ENCODE measurements around the gene CELF2. TPM values are rescaled to one million over a fixed set of nuclear protein-coding genes. Genes with fewer than 3 reads are reported as not detected.
A peak's percentile ranks its signal among the peaks of the same experiment; 100 is the strongest.

Gene CELF2
- total RNA-seq, 2 experiments from 2014 or later = 165 to 181 TPM

GRCh38 chr10:11326913-11327616, 309.4 kb downstream of the CELF2 start:
- Mint-ChIP-seq H3K4me3 (no peak overlapping the region), H3K4me1 (peaks cover 29% of the 10 kb centered on the region), H3K27ac (no peak overlapping the region), H3K9me3 (no peaks in the 10 kb centered on the region), H3K27me3 (no peaks in the 10 kb centered on the region), H3K36me3 (ENCODE audit: low read depth) (peaks cover 81% of the 10 kb centered on the region)
- CTCF ChIA-PET = interaction anchor here (1.2 kb wide), 1 partner anchor 9 kb away, joined by 3 read pairs; no protein-coding TSS in a partner anchor
- no peak for DNase-seq
- POLR2A ChIA-PET = no interaction called here

- Mint-ChIP-seq H3K27ac (peak overlapping the region; percentile 9), H3K27me3 (no peaks in the 10 kb centered on the region), H3K4me3 (no peak overlapping the region), H3K36me3 (ENCODE audit: low read depth) (peaks cover 81% of the 10 kb centered on the region), H3K9me3 (no peaks in the 10 kb centered on the region), H3K4me1 (peaks cover 38% of the 10 kb centered on the region)
- POLR2A ChIA-PET = interaction anchor here (0.6 kb wide), 1 partner anchor 41 kb away, joined by 6 read pairs; no protein-coding TSS in a partner anchor
- no peak for DNase-seq
- CTCF ChIA-PET = no interaction called here
These were observed 310.8 kb downstream of the CELF2 start for GRCh38 chr10:11328264-11329061.

- H3K27me3 Mint-ChIP-seq = no peaks in the 10 kb centered on the region
- DNase-seq = no peak
- no peak overlapping the region for H3K4me3 Mint-ChIP-seq
- peaks cover 82% of the 10 kb centered on the region for H3K36me3 Mint-ChIP-seq (ENCODE audit: low read depth)
- no peak overlapping the region for H3K27ac Mint-ChIP-seq
- H3K4me1 Mint-ChIP-seq = peaks cover 40% of the 10 kb centered on the region
- POLR2A ChIA-PET = no interaction called here
- CTCF ChIA-PET = no interaction called here
- H3K9me3 Mint-ChIP-seq = no peaks in the 10 kb centered on the region
These were observed 311.5 kb downstream of the CELF2 start for GRCh38 chr10:11329062-11329673.

GRCh38 chr10:11330383-11331045, 312.8 kb downstream of the CELF2 start:
- H3K4me1 Mint-ChIP-seq = peaks cover 44% of the 10 kb centered on the region
- POLR2A ChIA-PET = interaction anchor here (0.7 kb wide), 1 partner anchor 390 kb away, joined by 5 read pairs; no protein-coding TSS in a partner anchor
- H3K27me3 Mint-ChIP-seq = no peaks in the 10 kb centered on the region
- no peak overlapping the region for H3K27ac Mint-ChIP-seq
- CTCF ChIA-PET = no interaction called here
- H3K9me3 Mint-ChIP-seq = no peaks in the 10 kb centered on the region
- DNase-seq = no peak
- no peak overlapping the region for H3K4me3 Mint-ChIP-seq
- H3K36me3 Mint-ChIP-seq (ENCODE audit: low read depth) = peaks cover 82% of the 10 kb centered on the region

GRCh38 chr10:11331046-11331577, 313.4 kb downstream of the CELF2 start:
- Mint-ChIP-seq H3K27me3 (no peaks in the 10 kb centered on the region), H3K27ac (no peak overlapping the region), H3K4me3 (no peak overlapping the region), H3K36me3 (ENCODE audit: low read depth) (peaks cover 78% of the 10 kb centered on the region), H3K4me1 (peaks cover 42% of the 10 kb centered on the region), H3K9me3 (no peaks in the 10 kb centered on the region)
- no peak for DNase-seq
- CTCF ChIA-PET = interaction anchor here (0.6 kb wide), 1 partner anchor 17 kb away, joined by 3 read pairs; no protein-coding TSS in a partner anchor
- POLR2A ChIA-PET = no interaction called here

DNA sequence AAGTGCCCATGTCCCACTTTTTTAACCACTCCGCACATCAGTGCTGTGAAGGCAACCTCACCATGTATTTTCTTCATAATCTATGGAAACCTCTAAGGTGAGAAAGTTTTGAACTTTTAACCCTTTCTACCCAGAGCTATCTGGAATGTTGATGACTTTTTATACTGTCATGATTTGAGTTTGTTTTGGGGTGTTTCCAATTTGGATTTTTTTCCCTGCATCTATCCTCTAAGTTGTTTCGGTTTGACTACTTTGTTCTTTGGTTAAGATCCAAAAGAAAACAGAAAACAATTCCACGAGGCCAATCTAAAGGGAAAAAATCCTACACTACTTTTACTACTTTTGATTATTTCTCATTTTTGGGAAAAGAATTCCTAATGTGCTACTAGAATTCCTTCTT, 314.1 kb downstream of the CELF2 start:
- Mint-ChIP-seq H3K9me3 (no peaks in the 10 kb centered on the region), H3K4me1 (peaks cover 43% of the 10 kb centered on the region), H3K36me3 (ENCODE audit: low read depth) (peaks cover 74% of the 10 kb centered on the region), H3K4me3 (no peak overlapping the region), H3K27ac (no peak overlapping the region), H3K27me3 (no peaks in the 10 kb centered on the region)
- ChIA-PET CTCF (interaction anchor here (0.6 to 1.0 kb wide), 2 partner anchors 17 to 320 kb away, joined by 3 to 5 read pairs; no protein-coding TSS in a partner anchor), POLR2A (no interaction called here)
- no peak for DNase-seq

DNA sequence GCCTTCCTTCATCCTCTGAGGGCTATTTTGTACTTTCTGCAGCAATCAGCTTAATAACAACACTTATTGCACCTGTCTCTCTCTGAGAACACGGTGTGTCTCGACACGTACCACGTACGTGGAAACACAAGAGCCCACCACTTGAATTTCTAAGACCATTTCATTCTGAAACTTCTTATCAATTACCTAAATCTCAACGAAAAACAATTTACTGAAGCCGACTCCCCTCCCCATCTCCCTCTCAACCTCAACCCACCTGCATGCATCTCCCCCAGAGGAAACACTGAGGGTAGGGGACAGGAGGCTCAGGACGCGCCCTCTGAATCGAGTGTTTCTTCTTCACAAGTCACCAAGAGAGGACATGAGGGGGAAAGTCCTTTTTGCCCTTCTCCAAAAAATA, 315.2 kb downstream of the CELF2 start:
- Mint-ChIP-seq H3K27ac (peak overlapping the region; percentile 67), H3K4me3 (no peak overlapping the region), H3K9me3 (no peaks in the 10 kb centered on the region), H3K36me3 (ENCODE audit: low read depth) (peaks cover 63% of the 10 kb centered on the region), H3K27me3 (no peaks in the 10 kb centered on the region), H3K4me1 (peaks cover 44% of the 10 kb centered on the region)
- ChIA-PET CTCF (interaction anchor here (1.0 kb wide), 1 partner anchor 321 kb away, joined by 5 read pairs; no protein-coding TSS in a partner anchor), POLR2A (no interaction called here)
- DNase-seq = no peak

DNA sequence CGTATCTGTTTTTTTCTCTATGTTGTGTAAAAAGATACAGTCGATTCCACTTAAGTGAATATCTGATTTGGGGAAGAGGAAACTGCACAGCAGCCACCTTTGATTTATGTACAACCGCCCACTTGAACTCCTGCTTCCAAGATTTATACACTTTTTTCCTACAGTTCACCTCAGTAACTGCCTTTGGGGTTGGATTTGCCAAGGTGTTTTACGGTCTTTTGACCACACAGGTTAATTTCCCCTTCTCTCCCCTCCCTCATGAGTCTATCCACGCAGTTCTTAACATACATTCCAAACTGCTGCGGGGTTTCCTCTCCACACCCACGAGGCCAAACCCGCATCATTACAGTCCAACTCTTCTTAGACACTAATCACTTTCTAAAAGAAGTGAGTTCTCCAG, 316.8 kb downstream of the CELF2 start:
- POLR2A ChIA-PET = no interaction called here
- no peak for DNase-seq
- Mint-ChIP-seq H3K27me3 (no peaks in the 10 kb centered on the region), H3K4me3 (no peak overlapping the region), H3K4me1 (peaks cover 38% of the 10 kb centered on the region), H3K27ac (peak overlapping the region; percentile 1), H3K36me3 (ENCODE audit: low read depth) (peaks cover 49% of the 10 kb centered on the region), H3K9me3 (no peaks in the 10 kb centered on the region)
- CTCF ChIA-PET = no interaction called here

- H3K4me3 Mint-ChIP-seq = no peak overlapping the region
- no peaks in the 10 kb centered on the region for H3K27me3 Mint-ChIP-seq
- ChIA-PET CTCF (interaction anchor here (0.6 to 1.0 kb wide), 2 partner anchors 15 to 29 kb away, joined by 3 read pairs; no protein-coding TSS in a partner anchor), POLR2A (no interaction called here)
- H3K9me3 Mint-ChIP-seq = no peaks in the 10 kb centered on the region
- no peak for DNase-seq
- peaks cover 33% of the 10 kb centered on the region for H3K4me1 Mint-ChIP-seq
- peak overlapping the region; percentile 54 for H3K27ac Mint-ChIP-seq
- H3K36me3 Mint-ChIP-seq (ENCODE audit: low read depth) = peaks cover 44% of the 10 kb centered on the region
These were observed 317.5 kb downstream of the CELF2 start for GRCh38 chr10:11335167-11335652.

DNA sequence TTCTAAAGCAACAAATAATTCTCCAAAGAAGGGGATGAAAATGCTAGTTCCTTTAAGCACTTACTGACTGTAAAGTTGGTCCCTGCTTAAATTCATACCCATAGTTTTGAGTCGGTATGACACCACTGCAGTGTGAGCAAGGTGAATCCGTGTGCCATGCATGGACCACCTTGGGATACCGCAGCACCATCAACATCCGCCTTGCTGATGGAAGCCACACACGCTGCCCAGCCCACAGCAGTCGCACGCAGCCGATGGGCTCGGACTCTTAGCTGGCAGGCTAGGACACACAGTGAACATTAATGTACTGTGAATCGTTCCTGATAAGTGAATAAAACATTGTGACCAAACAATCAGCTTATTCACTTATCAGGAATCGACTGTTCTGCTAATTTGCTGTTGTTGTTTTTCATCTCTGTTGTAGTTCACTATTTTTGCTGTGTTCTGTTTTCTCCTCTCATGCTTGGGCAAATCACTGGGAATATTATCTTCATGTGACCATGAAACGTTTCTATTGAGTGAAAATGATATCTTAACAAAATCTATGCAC, 318.3 kb downstream of the CELF2 start:
- Mint-ChIP-seq H3K27ac (no peak overlapping the region), H3K4me1 (peaks cover 27% of the 10 kb centered on the region), H3K27me3 (no peaks in the 10 kb centered on the region), H3K36me3 (ENCODE audit: low read depth) (peaks cover 38% of the 10 kb centered on the region), H3K4me3 (no peak overlapping the region), H3K9me3 (no peaks in the 10 kb centered on the region)
- DNase-seq = no peak
- POLR2A ChIA-PET = no interaction called here
- CTCF ChIA-PET = interaction anchor here (1.0 kb wide), 1 partner anchor 16 kb away, joined by 3 read pairs; no protein-coding TSS in a partner anchor

- Mint-ChIP-seq H3K36me3 (ENCODE audit: low read depth) (peaks cover 35% of the 10 kb centered on the region), H3K4me1 (peaks cover 24% of the 10 kb centered on the region), H3K27me3 (no peaks in the 10 kb centered on the region), H3K27ac (peak overlapping the region; percentile 57), H3K9me3 (no peaks in the 10 kb centered on the region), H3K4me3 (no peak overlapping the region)
- DNase-seq = no peak
- POLR2A ChIA-PET = no interaction called here
- CTCF ChIA-PET = no interaction called here
These were observed 319.1 kb downstream of the CELF2 start for GRCh38 chr10:11336722-11337162.

DNA sequence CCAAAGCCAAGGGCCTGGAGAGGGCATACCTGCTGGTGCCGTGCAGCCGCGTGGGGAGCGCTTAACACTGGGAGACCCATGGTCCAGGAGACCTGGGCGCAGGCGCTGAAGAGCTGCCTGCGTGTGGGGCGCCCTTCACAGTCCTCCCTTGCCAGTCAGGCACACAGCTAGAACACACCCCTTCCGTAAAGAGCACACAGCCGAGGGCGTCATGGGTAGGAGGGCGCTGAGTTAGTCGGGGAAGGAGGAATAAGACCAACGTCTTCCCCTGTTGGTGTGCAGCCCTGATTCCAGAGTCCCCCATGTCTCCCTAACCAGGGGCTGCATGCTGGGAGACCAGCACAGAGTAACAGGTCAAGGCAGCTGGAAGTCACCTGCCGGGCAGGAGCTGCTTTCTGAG, 319.8 kb downstream of the CELF2 start:
- Mint-ChIP-seq H3K4me3 (no peak overlapping the region), H3K4me1 (peaks cover 17% of the 10 kb centered on the region), H3K36me3 (ENCODE audit: low read depth) (peaks cover 27% of the 10 kb centered on the region), H3K9me3 (no peaks in the 10 kb centered on the region), H3K27me3 (no peaks in the 10 kb centered on the region), H3K27ac (no peak overlapping the region)
- POLR2A ChIA-PET = interaction anchor here (0.7 kb wide), 1 partner anchor 44 kb away, joined by 4 read pairs; no protein-coding TSS in a partner anchor
- no peak for DNase-seq
- CTCF ChIA-PET = no interaction called here
